KG1 (cell line): ENCODE measurements around the gene DDX1.
"Not testable (repeated sequence)": the region's sequence is repeated elsewhere in the genome, so short reads cannot be mapped to it uniquely, and the experiment has no call there.

Experiments used
- DNase-seq: peaks from one replicate; lab custom pipeline; 2025; lab: John Stamatoyannopoulos, UW

Gene DDX1

GRCh38 chr2:15677141-15677843 is 85.6 kb downstream of the DDX1 start:
- no peak for DNase-seq

- DNase-seq = no peak
Observed at GRCh38 chr2:15678346-15678745, 86.7 kb downstream of the DDX1 start.

- no peak for DNase-seq
Observed at GRCh38 chr2:15678909-15679308, 87.2 kb downstream of the DDX1 start.

GRCh38 chr2:15679386-15679924 is 87.8 kb downstream of the DDX1 start:
- DNase-seq = no peak

GRCh38 chr2:15680132-15680531 is 88.5 kb downstream of the DDX1 start:
- DNase-seq = not testable (repeated sequence)
